SK-N-SH (cell line): ENCODE results near the gene RAB12. TPM values are rescaled to one million over a fixed set of nuclear protein-coding genes. Genes with fewer than 3 reads are reported as not detected.

Source experiments
- CTCF ChIA-PET: fragments of 300-600, 350-600 bp; formaldehyde crosslinking; extraction: SDS; loops from one replicate; lab custom pipeline; 2021; lab: Yijun Ruan, JAX
- POLR2A ChIA-PET: fragments of 350-600 bp; sonication (Branson Sonifier 250); formaldehyde crosslinking; extraction: SDS; loops from one replicate; lab custom pipeline; 2020; ENCODE audit warnings: antibody characterized with exemption, inconsistent platforms; lab: Yijun Ruan, JAX
- DNase-seq: peaks from one replicate; pipeline ENCODE4 v3.0.0; 2012
- H2AFZ ChIP-seq: fragments of 200-600 bp; sonication (generic); 2 replicates; pipeline ENCODE4 v1.8.1; 2016; ENCODE audit warnings: antibody characterized with exemption, mild to moderate bottlenecking, low read depth
- H3F3A ChIP-seq: fragments of 200-600 bp; sonication (generic); replicated peaks from 2 replicates; pipeline ENCODE3; 2016; ENCODE audit warnings: antibody characterized with exemption, mild to moderate bottlenecking; ENCODE audit not compliant: insufficient read depth
- H3K27ac ChIP-seq, 2 experiments: fragments of 200-500 bp in 1 of 2; fragments of 200-600 bp in 1 of 2; sonication (Bioruptor generic) in 1 of 2; sonication (generic), shearing (Covaris generic) in 1 of 2; 2 replicates each; pipeline versions ENCODE4 v1.5.1 to v1.6.1; 2014 to 2016; ENCODE audit warnings: low read depth in 2 of 2, inconsistent platforms in 1 of 2, low read length in 1 of 2, mild to moderate bottlenecking in 1 of 2, mixed read lengths in 1 of 2
- H3K27me3 ChIP-seq: fragments of 200-600 bp; sonication (generic), shearing (Covaris generic); 2 replicates; pipeline ENCODE4 v1.6.1; 2016; ENCODE audit warnings: mixed run types; ENCODE audit not compliant: insufficient read depth
- H3K36me3 ChIP-seq, 2 experiments: fragments of 200-500 bp in 1 of 2; fragments of 200-600 bp in 1 of 2; sonication (Bioruptor generic) in 1 of 2; sonication (generic) in 1 of 2; replicated peaks in 1 of 2; 2 replicates each; pipeline versions ENCODE3 to v1.5.1; 2014 to 2016; ENCODE audit warnings: low read length in 1 of 2, mild to moderate bottlenecking in 1 of 2; ENCODE audit not compliant: insufficient read depth in 2 of 2, control insufficient read depth in 1 of 2
- H3K4me1 ChIP-seq, 2 experiments: fragments of 200-500 bp in 1 of 2; fragments of 200-600 bp in 1 of 2; sonication (Bioruptor generic) in 1 of 2; sonication (generic), shearing (Covaris generic) in 1 of 2; 2 replicates each; pipeline versions ENCODE4 v1.5.1 to v1.6.1; 2014 to 2016; ENCODE audit warnings: low read depth in 1 of 2, low read length in 1 of 2, mixed run types in 1 of 2; ENCODE audit not compliant: insufficient read depth in 2 of 2, control insufficient read depth in 1 of 2
- H3K4me2 ChIP-seq: fragments of 200-600 bp; sonication (generic), shearing (Covaris generic); 2 replicates; pipeline ENCODE4 v1.6.1; 2017; ENCODE audit warnings: mixed run types
- H3K4me3 ChIP-seq, 2 experiments: fragments of 200-500 bp in 1 of 2; fragments of 200-600 bp in 1 of 2; sonication (Bioruptor generic) in 1 of 2; sonication (generic), shearing (Covaris generic) in 1 of 2; 2 replicates each; pipeline versions ENCODE4 v1.5.1 to v1.8.1; 2014 to 2016; ENCODE audit warnings: low read depth in 2 of 2, inconsistent platforms in 1 of 2, low read length in 1 of 2, mild to moderate bottlenecking in 1 of 2, mixed read lengths in 1 of 2, moderate library complexity in 1 of 2
- H3K79me2 ChIP-seq: fragments of 200-600 bp; sonication (generic); 2 replicates; pipeline ENCODE4 v1.8.1; 2017; ENCODE audit warnings: mild to moderate bottlenecking; ENCODE audit not compliant: insufficient read depth
- H3K9ac ChIP-seq: fragments of 200-600 bp; sonication (generic); 2 replicates; pipeline ENCODE4 v1.6.1; 2017; ENCODE audit warnings: mixed run types
- H3K9me2 ChIP-seq: fragments of 200-600 bp; sonication (generic); 2 replicates; pipeline ENCODE4 v1.6.1; 2017; ENCODE audit warnings: mixed run types
- H3K9me3 ChIP-seq: fragments of 200-600 bp; sonication (generic); 2 replicates; pipeline ENCODE4 v1.6.1; 2017; ENCODE audit warnings: mixed run types, mild to moderate bottlenecking, moderate library complexity
- H4K20me1 ChIP-seq: fragments of 200-600 bp; sonication (generic); 2 replicates; pipeline ENCODE4 v1.6.1; 2017; ENCODE audit warnings: mild to moderate bottlenecking, mixed run types; ENCODE audit not compliant: insufficient read depth
- ELF1 ChIP-seq: IDR thresholded peaks from 2 replicates; pipeline ENCODE4 v1.4.0; 2012
- EP300 ChIP-seq, 2 experiments: IDR thresholded peaks; 2 replicates each; pipeline versions ENCODE4 v1.4.0 to v1.6.1; 2012; ENCODE audit warnings: borderline replicate concordance in 1 of 2, low read depth in 1 of 2, low read length in 1 of 2
- EZH2phosphoT487 ChIP-seq: fragments of 200-600 bp; sonication (generic); IDR thresholded peaks from 2 replicates; pipeline ENCODE4 v1.6.1; 2017; ENCODE audit warnings: low read depth, mixed run types, mild to moderate bottlenecking, antibody characterized with exemption, moderate library complexity, borderline replicate concordance
- FOXJ3 ChIP-seq: sonication (generic); formaldehyde crosslinking; IDR thresholded peaks from 2 replicates; pipeline ENCODE4 v1.5.1; 2020; ENCODE audit warnings: mild to moderate bottlenecking, missing genetic modification reagents
- GABPA ChIP-seq: IDR thresholded peaks from 2 replicates; pipeline ENCODE4 v1.4.0; 2012; ENCODE audit warnings: low read depth, mild to moderate bottlenecking
- MEF2A ChIP-seq: IDR thresholded peaks from 2 replicates; pipeline ENCODE4 v1.4.0; 2012; ENCODE audit warnings: low read depth, borderline replicate concordance
- MXI1 ChIP-seq: IDR thresholded peaks from 2 replicates; pipeline ENCODE4 v1.6.1; 2012; ENCODE audit warnings: mild to moderate bottlenecking, low read depth, low read length, improper control_type of control experiment
- NRF1 ChIP-seq: IDR thresholded peaks from 2 replicates; pipeline ENCODE4 v1.6.1; 2012; ENCODE audit warnings: low read depth, mild to moderate bottlenecking, low read length
- POLR2AphosphoS5 ChIP-seq: IDR thresholded peaks from 2 replicates; pipeline ENCODE4 v1.6.1; 2012; ENCODE audit warnings: low read depth, low read length
- RXRA ChIP-seq: IDR thresholded peaks from 2 replicates; pipeline ENCODE4 v1.4.0; 2012; ENCODE audit warnings: low read depth, mild to moderate bottlenecking, borderline replicate concordance
- SIN3A ChIP-seq: IDR thresholded peaks from 2 replicates; pipeline ENCODE4 v1.6.1; 2012; ENCODE audit warnings: low read depth, mild to moderate bottlenecking, low read length, moderate library complexity, borderline replicate concordance
- SMC3 ChIP-seq: IDR thresholded peaks from 2 replicates; pipeline ENCODE4 v1.6.1; 2012; ENCODE audit warnings: low read depth, low read length, improper control_type of control experiment
- TAF1 ChIP-seq: IDR thresholded peaks from 2 replicates; pipeline ENCODE4 v1.6.1; 2012; ENCODE audit warnings: low read depth, mild to moderate bottlenecking, low read length, moderate library complexity, borderline replicate concordance
- TCF12 ChIP-seq: IDR thresholded peaks from 2 replicates; pipeline ENCODE4 v1.4.0; 2012
- TEAD4 ChIP-seq: IDR thresholded peaks from 2 replicates; pipeline ENCODE4 v1.4.0; 2012; ENCODE audit warnings: mild to moderate bottlenecking, borderline replicate concordance; ENCODE audit not compliant: insufficient read depth
- YY1 ChIP-seq: IDR thresholded peaks from 2 replicates; pipeline ENCODE4 v1.4.0; 2012; ENCODE audit warnings: low read depth, mild to moderate bottlenecking
- WGBS: methylation state at CpG from one replicate; pipeline ENCODE4 v1.1.6; 2017; ENCODE audit warnings: low lambda C conversion rate; 5-methylcytosine and 5-hydroxymethylcytosine counted together
- polyA plus RNA-seq, 3 experiments: library from polyadenylated mRNA; depleted of rRNA; stranded (reverse); fragments of >200 nt; gene quantifications; 2 replicates each; pipeline ENCODE4 v1.2.3, GENCODE V29; 2012
- TF ChIP-seq, protein P1 (sequence below): IDR thresholded peaks from 2 replicates; pipeline ENCODE4 v1.4.0; 2012; ENCODE audit warnings: low read depth, borderline replicate concordance
- TF ChIP-seq, protein P2 (sequence below): IDR thresholded peaks from 2 replicates; pipeline ENCODE4 v1.4.0; 2012; ENCODE audit warnings: low read depth, borderline replicate concordance
- TF ChIP-seq, protein P3 (sequence below): IDR thresholded peaks from 2 replicates; pipeline ENCODE4 v1.4.0; 2012; ENCODE audit warnings: low read depth
- TF ChIP-seq, protein P4 (sequence below): IDR thresholded peaks from 2 replicates; pipeline ENCODE4; 2012
- TF ChIP-seq, protein P5 (sequence below): fragments of 150-350 bp; IDR thresholded peaks from 2 replicates; pipeline ENCODE4 v1.6.1; 2016; ENCODE audit warnings: mild to moderate bottlenecking, low read depth, low read length

The RAB12 gene
- polyA plus RNA-seq, 1 of the 3 experiments (the other 2 are of a cell fraction): 11.0 TPM

DNA sequence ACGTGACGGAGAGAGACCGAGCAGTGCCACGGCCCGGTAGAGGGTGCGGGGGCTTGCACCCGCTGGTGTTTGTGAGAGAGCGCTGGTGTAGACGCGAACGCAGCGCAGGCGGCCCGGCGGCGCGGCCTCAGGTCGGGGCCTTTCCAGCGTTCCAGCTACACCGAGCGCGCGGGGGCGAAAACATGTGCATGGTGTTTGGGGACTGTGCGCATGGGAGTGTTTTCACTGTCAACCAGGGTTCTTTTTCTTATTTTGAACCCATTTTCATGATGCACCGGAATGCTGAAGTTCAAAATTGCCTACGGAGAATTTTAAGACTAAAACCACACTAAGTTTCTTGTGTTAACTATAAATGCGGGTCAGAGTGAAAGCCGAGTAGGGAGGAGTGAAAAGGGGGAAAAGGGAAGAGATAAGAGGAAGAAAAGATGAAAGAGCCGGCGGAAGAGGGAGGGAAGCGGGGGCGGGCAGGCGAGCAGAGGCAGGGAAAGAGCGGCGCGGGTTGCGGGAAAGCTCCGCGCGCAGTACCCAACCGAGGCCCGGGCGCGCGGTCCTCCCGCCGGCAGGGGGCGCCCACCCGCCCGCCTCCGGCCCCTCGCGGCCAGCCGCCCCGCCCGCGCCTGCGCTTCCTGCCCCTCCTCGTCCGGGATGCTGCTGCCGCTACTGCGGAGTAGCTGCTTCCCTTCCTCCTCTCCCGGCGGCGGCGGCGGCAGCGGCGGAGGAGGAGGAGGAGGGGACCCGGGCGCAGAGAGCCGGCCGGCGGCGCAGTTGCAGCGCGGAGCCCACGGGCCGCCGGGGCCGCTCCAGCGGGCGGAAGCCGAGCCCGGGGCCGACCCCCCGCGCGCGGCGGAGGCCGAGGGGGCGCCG lies at the start of gene RAB12 (continued):
- TF ChIP-seq, protein P1, sequence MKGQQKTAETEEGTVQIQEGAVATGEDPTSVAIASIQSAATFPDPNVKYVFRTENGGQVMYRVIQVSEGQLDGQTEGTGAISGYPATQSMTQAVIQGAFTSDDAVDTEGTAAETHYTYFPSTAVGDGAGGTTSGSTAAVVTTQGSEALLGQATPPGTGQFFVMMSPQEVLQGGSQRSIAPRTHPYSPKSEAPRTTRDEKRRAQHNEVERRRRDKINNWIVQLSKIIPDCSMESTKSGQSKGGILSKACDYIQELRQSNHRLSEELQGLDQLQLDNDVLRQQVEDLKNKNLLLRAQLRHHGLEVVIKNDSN: no peak
- TF ChIP-seq NRF1 (peak; percentile 71), ELF1 (peak; percentile 40; the same call in 1 of the 2 replicates), SMC3 (peak; percentile 25), TEAD4 (no peak), MEF2A (no peak), POLR2AphosphoS5 (peak; percentile 56), GABPA (peak; percentile 76), TCF12 (no peak), MXI1 (no peak), SIN3A (no peak)
- TF ChIP-seq, protein P2, sequence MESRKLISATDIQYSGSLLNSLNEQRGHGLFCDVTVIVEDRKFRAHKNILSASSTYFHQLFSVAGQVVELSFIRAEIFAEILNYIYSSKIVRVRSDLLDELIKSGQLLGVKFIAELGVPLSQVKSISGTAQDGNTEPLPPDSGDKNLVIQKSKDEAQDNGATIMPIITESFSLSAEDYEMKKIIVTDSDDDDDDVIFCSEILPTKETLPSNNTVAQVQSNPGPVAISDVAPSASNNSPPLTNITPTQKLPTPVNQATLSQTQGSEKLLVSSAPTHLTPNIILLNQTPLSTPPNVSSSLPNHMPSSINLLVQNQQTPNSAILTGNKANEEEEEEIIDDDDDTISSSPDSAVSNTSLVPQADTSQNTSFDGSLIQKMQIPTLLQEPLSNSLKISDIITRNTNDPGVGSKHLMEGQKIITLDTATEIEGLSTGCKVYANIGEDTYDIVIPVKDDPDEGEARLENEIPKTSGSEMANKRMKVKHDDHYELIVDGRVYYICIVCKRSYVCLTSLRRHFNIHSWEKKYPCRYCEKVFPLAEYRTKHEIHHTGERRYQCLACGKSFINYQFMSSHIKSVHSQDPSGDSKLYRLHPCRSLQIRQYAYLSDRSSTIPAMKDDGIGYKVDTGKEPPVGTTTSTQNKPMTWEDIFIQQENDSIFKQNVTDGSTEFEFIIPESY: no peak
- TF ChIP-seq, protein P3, sequence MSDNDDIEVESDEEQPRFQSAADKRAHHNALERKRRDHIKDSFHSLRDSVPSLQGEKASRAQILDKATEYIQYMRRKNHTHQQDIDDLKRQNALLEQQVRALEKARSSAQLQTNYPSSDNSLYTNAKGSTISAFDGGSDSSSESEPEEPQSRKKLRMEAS: peak; percentile 13; the same call in 1 of the 2 replicates

DNA sequence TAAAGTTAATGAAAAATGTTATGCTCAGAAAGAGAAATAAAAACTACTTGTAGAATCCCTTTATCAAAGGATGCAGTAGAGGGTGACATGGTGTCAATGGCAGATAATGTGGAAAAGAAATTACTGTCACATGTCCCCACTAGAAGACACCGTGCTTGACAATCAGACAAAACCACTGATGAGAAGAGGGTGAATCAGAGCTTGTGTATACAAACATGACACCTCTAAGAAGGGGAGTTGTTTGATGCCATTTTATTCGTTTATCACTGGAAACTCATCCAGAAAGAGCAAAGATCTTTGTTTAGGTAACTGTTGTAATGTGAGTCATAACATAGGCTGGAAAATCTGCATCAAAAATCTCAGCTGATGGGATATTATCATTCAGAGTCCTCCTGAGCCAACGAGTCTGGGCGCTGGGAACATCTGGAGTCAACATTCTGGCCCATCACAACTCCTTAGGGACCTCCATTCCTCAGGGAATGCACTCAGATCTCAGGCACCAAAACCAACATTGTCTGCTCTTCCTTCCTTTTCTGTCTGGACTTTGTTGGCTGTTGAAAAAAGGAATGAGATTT lies 49.5 kb upstream of the RAB12 start:
- TF ChIP-seq EP300 (IDR thresholded peaks at IDR 0.05; ENCODE audit: borderline replicate concordance in 1 of 2, low read depth in 1 of 2, low read length in 1 of 2) (no peak), EZH2phosphoT487 (no peak), FOXJ3 (CRISPR knock-in tag) (no peak), YY1 (no peak), TAF1 (no peak), MXI1 (no peak), NRF1 (no peak), SIN3A (no peak), RXRA (no peak)
- TF ChIP-seq, protein P4, sequence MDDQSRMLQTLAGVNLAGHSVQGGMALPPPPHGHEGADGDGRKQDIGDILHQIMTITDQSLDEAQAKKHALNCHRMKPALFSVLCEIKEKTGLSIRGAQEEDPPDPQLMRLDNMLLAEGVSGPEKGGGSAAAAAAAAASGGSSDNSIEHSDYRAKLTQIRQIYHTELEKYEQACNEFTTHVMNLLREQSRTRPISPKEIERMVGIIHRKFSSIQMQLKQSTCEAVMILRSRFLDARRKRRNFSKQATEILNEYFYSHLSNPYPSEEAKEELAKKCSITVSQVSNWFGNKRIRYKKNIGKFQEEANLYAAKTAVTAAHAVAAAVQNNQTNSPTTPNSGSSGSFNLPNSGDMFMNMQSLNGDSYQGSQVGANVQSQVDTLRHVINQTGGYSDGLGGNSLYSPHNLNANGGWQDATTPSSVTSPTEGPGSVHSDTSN: no peak
- TF ChIP-seq, protein P5, sequence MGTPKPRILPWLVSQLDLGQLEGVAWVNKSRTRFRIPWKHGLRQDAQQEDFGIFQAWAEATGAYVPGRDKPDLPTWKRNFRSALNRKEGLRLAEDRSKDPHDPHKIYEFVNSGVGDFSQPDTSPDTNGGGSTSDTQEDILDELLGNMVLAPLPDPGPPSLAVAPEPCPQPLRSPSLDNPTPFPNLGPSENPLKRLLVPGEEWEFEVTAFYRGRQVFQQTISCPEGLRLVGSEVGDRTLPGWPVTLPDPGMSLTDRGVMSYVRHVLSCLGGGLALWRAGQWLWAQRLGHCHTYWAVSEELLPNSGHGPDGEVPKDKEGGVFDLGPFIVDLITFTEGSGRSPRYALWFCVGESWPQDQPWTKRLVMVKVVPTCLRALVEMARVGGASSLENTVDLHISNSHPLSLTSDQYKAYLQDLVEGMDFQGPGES: no peak
- TF ChIP-seq, protein P3: no peak
- Histone ChIP-seq H3K79me2 (no peaks in the 10 kb centered on the region), H3K9ac (no peak overlapping the region), H3F3A (no peaks in the 10 kb centered on the region), H3K36me3 (no peaks in the 10 kb centered on the region), H3K4me1 (peaks cover 0 to 17% of the 10 kb centered on the region in 2 experiments; a peak in 1 of 4 replicates), H3K27me3 (no peaks in the 10 kb centered on the region), H3K4me2 (no peak overlapping the region), H3K9me3 (no peaks in the 10 kb centered on the region), H4K20me1 (no peaks in the 10 kb centered on the region), H3K27ac (no peak overlapping the region), H3K4me3 (no peak overlapping the region), H3K9me2 (no peaks in the 10 kb centered on the region), H2AFZ (no peak overlapping the region)
- DNase-seq: no peak
- 29% methylated on average over 4 of the region's 4 CpGs for WGBS
- CTCF ChIA-PET: interaction anchor here (0.8 kb wide), 1 partner anchor 44 kb away, joined by 3 read pairs; no protein-coding TSS in a partner anchor
- POLR2A ChIA-PET: no interaction called here
